Measurements from ENCODE around the gene CYP2A6.
"Not testable (repeated sequence)": the region's sequence is repeated elsewhere in the genome, so short reads cannot be mapped to it uniquely, and the experiment has no call there.

The CYP2A6 gene, protein sequence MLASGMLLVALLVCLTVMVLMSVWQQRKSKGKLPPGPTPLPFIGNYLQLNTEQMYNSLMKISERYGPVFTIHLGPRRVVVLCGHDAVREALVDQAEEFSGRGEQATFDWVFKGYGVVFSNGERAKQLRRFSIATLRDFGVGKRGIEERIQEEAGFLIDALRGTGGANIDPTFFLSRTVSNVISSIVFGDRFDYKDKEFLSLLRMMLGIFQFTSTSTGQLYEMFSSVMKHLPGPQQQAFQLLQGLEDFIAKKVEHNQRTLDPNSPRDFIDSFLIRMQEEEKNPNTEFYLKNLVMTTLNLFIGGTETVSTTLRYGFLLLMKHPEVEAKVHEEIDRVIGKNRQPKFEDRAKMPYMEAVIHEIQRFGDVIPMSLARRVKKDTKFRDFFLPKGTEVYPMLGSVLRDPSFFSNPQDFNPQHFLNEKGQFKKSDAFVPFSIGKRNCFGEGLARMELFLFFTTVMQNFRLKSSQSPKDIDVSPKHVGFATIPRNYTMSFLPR
- total RNA-seq = 0 reads per million in 2 donors

DNA sequence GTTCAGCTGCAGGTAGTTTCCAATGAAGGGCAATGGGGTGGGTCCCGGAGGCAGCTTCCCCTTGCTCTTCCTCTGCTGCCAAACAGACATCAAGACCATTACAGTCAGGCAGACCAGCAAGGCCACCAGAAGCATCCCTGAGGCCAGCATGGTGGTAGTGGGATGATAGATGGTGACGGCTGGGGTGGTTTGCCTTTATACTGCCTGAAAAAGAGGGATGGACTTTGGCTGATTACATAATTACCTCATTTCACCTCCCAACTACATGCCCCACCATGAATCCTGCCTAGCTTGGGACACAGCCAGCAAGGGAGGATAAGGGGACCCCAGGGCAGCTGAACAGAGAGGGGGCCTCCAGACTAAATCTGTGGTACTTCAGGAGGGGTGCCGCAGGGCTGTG, at the start of gene CYP2A6:
CYP2A6 (minus strand) TSS at position 171 of the 400 bp plus-strand sequence; CDS start at position 150, 21 bp downstream.
- DNase-seq = not testable (repeated sequence)

DNA sequence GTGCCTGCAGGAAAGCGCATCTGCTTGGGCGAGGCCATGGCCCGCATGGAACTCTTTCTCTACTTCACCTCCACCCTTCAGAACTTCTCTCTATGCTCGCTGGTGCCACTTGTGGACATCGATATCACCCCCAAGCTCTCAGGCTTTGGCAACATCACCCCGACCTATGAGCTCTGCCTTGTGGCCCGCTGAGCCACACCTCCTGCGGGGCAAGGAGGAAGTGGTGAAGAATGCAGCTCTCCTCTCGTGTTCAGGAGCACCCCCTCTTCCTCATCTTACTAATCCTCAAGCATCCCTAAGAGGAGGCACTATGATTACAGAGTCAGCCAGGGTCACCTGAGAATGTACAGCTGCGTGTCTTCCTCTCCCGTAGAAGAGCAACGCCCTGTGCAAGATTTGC, 49.7 kb upstream of the CYP2A6 start:
- peak in 1 of 5 experiments; percentile 59 for DNase-seq

DNA sequence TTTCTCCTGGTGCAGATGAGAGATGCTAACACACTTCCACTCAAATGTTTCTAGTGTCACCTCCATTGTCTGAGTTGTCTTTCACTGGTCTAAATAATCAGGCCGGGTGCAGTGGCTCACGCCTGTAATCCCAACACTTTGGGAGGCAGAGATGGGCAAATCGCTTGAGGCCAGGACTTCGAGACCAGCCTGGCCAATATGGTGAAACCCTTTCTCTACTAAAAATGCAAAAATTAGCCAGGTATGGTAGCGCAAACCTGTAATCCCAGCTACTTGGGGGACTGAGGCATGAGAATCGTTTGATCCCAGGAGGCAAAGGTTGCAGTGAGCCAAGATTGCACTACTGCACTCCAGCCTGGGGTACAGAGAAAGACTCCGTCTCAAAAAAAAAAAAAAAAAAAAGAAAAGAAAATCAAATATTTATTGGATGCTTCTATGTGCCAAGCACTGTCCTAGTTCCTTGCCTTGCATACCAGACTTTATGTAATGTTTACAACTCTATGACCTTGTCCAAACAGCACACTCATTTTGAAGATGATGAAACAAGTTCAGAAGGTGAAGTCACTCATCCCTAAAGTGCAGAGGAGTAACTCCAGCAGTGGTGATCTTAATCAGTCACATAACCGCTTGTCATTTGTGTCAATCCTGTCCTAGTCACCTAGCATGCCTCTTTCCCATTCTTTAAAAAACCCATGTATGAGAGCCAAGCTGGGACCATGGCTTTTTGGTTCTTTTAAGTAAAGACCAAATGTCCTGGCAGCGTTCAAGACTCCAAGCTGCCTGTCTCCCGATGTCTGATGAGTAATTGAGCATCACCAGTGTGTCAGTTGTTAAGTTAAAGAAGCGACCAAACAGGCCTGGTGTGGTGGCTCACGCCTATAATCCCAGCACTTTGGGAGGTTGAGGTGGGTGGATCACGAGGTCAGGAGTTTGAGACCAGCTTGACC, 46.9 kb upstream of the CYP2A6 start:
- not testable (repeated sequence) for DNase-seq

DNA sequence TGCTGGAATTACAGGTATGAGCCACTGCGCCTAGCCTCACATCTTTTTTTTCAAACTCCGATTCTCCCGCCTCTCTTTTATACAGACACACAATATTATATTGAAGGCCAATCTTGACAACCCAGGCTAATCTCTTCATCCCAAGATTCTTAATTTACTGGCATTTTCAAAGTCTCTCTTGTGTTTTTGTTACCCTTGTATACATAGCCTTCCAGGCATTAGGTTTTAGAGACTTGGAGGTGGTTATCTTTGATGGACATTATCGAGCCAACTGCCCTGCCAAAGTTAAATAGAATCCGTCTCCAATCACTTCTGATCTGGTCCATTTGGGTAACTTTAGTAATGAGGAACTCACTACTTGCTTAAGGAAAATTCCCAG, 46.2 kb upstream of the CYP2A6 start:
- no peak for DNase-seq

DNA sequence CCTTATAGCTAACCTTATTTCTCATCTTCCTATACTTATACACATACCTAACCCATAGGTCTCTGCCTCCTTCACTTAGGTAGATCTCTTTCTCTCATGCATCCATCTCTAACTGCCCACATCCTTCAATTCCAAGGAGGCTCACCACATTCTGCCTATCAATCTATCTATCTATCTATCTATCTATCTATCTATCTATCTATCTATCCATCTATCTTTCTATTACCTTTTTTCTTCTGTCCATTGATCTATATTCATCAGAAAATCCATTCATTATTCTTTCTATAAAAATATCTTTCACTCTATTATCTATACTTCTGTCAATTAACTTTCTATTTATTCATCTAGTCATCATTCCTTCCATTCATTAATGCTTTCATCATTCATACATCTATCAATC, 42.9 kb upstream of the CYP2A6 start:
- DNase-seq = no peak

DNA sequence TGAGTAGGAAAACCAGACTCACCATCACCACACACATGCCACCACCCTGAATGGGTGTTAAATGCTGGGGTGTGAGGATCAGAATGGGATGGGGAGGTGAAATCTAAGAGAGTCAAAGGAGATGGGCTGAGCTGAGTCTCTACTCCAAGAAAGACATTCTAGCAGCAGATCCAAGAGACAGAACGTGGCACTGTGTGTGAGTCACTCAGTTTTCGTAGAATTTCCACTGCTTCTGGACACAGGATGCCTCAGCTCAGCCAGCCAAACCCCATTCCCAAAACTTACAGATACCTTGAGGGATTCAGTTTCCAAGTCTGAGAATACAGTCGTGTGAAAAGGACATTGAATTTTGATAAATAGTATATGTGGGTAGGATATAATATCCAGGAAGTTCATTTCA, 39.1 kb upstream of the CYP2A6 start:
- DNase-seq = no peak

DNA sequence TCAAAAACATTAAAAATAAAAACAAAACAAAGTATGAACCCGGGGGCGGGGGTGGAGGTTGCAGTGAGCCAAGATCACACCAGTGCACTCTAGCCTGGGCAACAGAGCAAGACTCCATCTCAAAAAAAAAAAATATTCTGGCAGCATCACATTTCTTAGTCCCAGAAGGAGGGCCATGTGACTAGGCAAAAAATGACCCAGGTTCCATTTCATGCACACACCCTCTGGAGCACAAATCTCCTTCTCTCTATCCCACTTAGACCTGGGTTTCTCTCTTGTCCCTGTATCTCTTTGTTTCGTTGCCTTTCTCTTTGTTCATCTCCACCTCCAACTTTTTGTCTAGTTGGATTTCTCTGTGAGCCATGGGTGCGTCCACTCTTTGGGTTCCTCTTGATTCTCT, 37.9 kb upstream of the CYP2A6 start:
- no peak for DNase-seq

DNA sequence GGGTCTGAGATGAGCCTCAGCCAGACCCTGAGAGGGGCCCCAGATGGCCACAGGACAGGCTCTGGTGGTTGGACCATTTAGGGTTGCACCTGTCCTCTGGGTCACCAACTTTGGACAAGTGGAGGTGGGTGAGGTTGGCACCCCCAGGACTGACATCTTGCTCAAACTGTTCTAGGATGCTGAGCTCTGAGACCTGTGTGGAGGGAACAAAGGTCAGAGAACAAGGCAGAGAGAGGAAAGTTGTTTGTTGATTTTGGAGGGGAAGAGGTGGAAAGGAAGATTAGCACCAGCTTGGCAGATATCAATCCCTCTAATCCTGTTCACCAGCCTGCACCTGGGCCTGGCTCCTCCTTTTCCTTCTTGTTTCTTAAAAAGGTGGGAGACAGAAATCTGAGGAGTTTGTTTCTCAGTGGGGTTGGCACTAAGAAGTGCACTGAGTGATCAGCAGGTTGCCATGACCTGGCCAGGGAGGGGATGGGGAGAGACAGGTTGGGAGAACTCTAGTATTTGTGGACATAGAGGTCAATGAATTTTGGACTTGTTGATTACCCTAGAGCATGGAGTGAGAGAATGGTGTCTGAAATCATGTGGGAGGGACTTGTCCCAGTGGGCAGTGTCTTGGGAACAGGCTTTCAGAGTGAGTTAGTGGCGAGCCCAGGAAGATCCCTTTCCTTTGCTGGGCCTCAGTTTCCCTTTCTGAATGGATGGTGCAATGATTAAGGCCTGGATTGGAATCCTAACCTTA, 34.1 kb upstream of the CYP2A6 start:
- not testable (repeated sequence) for DNase-seq

DNA sequence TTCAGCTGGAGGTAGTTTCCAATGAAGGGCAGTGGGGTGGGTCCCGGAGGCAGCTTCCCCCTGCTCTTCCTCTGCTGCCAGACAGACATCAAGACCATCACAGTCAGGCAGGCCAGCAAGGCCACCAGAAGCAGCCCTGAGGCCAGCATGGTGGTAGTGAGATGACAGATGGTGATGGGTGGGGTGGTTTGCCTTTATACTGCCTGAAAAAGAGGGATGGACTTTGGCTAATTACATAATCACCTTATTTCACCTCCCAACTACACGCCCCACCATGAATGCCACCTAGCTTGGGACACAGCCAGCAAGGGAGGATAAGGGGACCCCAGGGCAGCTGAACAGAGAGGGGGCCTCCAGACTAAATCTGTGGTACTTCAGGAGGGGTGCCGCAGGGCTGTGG, 31.8 kb upstream of the CYP2A6 start, which contains the start of gene CYP2A7:
CYP2A7 (minus strand) TSS at position 170 of the 400 bp plus-strand sequence; CDS start at position 149, 21 bp downstream.
- not testable (repeated sequence) for DNase-seq

DNA sequence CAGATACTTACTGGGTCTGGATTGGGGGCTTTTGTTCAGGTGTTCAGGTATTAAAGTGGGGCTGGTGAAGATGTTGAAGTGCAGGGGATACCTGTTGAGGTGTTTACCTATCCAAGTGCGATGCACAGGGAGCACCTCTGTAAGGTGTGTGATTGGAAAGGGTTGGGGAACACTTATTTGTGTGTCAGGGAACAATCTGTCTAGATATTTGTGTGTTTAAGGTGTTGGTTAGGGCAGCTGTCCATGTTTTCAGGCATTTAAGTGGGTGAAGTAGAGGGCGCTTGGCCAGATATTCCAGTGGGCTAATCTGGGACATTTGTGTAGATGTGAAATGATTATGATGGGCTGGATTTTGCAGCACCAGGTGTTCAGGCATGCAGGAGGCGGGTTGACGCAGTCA, 29.1 kb upstream of the CYP2A6 start:
- DNase-seq = not testable (repeated sequence)

DNA sequence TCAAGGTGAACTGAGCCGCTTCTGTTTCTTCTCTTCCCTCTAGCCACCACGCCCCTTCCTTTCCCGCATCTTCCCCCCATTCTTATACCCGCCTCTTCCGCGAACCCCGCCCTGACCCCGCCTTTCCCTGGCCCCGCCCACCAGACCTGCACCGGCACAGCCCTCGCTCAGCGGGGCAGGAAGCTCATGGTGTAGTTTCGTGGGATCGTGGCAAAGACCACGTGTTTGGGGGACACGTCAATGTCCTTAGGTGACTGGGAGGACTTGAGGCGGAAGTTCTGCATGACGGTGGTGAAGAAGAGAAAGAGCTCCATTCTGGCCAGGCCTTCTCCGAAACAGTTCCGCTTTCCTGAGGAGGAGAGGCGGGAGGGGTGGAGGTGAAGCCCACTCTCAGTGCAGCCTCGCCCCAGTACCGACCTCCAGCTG, 25.3 kb upstream of the CYP2A6 start:
- peak; percentile 65 to 86 (median 84) for DNase-seq

DNA sequence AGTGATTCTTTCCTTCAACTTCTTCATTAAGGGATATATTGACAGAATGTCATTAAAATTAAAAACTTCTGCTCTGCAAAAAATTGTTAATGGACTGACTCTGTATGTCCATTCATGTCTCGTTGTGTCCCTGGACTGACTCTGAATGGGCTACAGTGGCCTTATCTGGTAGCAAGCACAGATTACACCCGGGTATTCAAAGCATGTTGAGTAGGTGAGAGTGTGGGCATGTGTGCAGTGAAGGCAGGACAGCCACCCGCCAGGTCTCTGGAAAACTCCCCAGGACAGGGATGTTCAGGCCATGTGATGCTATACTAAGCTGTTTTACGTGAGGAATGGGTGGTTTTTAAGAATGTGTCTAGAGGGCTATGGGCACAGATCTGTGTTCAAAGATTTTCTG, 24.6 kb upstream of the CYP2A6 start:
- DNase-seq = not testable (repeated sequence)

DNA sequence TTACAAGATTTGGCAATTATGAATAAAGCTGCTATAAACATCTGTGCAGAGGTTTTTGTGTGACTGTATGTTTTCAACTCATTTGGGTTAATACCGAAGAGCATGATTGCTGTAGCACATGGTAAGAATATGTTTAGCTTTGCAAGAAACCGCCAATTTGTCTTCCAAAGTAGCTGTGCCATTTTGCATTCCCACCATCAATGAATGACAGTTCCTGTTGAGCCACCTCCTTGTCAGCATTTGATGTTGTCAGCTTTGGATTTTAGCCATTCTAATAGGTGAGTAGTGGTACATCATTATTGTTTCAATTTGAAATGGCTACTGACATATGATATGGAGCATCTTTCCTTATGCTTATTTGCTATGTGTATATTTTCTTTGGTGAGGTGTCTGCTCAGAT, 23.6 kb upstream of the CYP2A6 start:
- not testable (repeated sequence) for DNase-seq

DNA sequence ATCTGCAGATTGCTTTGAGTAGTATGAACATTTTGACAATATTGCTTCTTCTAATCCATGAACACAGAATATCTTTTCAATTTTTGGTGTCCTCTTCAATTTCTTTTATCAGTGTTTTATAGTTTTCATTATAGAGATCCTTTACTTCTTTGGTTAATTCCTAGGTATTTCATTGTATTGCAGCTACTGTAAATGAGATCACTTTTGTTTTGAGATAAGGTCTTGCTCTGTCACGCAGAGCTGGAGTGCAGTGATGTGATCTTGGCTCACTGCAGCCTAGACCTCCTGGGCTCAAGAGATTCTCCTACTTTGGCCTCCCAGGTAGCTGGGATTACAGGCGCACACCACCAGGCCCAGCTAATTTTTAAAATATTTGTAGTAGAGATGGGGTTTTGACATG, 22.0 kb upstream of the CYP2A6 start:
- no peak for DNase-seq

DNA sequence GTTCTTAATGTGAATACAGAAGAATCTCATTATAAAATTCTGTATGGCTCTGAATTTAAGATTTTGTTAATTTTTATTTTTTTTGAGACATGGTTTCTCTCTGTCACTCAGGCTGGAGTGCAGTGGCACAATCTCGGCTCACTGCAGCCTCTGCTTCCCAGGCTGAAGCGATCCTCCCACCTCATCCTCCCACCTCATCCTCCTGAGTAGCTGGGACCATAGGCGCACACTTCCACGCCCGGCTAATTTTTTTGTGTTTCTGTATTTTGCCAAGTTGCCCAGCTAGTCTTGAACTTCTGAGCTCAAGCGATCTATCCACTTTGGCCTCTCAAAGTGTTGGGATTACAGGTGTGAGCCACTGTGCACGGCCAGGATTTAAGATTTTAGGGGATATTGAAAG, 17.5 kb upstream of the CYP2A6 start:
- no peak for DNase-seq

DNA sequence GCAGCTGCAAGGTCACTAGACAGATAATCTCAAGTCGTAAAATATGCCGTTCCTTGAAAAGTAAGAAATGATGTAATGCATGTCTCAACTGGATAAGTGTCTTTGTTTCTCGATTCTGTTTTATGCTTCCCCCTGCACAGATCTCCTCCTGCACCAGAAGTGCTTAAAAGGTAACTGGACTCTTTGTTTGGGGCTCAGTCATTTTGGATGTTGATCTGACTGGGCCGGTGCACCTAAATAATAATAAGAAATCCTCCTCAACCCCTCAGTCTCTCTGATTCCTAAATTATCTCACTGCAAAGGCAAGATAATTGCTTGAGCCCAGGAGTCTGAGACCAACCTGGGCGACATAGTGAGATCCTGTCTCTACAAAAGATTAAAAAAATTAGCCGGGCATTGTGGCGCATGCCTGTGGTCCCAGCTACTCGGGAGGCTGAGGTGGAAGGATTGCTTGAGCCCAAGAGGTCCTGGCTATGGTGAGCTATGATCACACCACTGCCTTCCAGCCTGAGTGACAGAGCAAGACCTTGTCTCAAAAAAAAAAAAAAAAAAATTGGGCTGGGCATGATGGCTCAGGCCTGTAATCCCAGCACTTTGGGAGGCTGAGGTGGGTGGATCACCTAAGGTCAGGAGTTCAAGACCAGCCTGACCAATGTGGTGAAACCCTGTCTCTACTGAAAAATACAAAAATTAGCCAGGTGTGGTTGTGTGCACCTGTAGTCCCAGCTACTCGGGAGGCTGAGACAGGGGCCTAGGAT, 14.7 kb upstream of the CYP2A6 start:
- not testable (repeated sequence) for DNase-seq

DNA sequence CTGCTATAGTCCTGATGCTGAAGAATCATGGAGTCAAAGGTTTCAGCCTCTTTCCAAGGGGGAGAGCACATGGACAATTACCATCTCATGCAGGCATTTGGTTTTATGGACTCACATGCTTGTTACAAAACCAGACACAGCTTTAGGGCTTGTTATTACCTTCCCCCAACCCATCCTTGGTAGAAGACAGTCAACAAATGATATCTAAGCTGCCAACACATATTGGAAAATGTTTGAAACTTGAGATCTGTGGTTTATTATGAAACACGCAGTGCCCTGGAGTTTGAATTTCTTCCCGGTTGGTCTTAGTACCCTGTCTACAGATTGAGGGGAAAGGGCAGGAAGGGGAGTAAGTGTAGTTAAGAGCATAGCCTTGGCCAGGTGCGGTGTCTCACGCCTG, 12.5 kb upstream of the CYP2A6 start:
- DNase-seq = no peak

DNA sequence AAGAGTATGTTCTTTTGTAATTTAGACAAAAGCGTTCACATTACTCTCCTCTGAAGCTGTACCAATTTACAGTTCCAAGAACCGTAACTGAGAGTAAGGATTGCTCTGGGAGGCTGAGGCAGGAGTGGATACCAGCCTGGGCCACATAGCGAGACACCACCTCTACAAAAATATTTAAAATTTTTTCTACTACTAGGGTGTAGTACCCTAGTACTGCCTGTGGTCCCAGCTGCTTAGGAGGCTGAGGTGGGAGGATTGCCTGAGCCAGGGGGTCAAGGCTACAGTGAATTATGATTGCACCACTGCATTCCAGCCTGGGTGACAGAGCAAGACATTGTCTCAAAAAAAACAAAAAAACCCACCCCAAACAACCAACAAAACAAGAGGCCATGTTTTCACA, 12.1 kb upstream of the CYP2A6 start:
- no peak for DNase-seq

DNA sequence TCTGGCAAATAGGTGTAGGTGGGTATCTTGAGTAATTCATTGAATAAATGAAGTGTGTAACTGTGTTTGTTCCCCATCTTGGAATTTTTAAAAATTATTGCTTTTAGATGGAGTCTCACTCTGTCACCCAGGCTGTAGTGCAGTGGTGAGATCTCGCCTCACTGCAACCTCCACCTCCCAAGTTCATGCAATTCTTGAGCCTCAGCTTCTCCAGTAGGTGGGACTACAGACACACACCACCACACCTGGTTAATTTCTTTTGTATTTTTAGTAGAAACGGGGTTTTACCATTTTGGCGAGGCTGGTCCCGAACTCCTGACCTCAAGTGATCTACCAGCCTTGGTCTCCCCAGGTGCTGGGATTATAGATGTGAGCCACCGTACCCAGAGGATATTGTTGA, 7.9 kb upstream of the CYP2A6 start:
- DNase-seq = no peak

DNA sequence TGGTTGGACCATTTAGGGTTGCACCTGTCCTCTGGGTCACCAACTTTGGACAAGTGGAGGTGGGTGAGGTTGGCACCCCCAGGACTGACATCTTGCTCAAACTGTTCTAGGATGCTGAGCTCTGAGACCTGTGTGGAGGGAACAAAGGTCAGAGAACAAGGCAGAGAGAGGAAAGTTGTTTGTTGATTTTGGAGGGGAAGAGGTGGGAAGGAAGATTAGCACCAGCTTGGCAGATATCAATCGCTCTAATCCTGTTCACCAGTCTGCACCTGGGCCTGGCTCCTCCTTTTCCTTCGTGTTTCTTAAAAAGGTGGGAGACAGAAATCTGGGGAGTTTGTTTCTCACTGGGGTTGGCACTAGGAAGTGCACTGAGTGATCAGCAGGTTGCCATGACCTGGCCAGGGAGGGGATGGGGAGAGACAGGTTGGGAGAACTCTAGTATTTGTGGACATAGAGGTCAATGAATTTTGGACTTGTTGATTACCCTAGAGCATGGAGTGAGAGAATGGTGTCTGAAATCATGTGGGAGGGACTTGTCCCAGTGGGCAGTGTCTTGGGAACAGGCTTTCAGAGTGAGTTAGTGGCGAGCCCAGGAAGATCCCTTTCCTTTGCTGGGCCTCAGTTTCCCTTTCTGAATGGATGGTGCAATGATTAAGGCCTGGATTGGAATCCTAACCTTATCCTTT, 2.4 kb upstream of the CYP2A6 start:
- not testable (repeated sequence) for DNase-seq

DNA sequence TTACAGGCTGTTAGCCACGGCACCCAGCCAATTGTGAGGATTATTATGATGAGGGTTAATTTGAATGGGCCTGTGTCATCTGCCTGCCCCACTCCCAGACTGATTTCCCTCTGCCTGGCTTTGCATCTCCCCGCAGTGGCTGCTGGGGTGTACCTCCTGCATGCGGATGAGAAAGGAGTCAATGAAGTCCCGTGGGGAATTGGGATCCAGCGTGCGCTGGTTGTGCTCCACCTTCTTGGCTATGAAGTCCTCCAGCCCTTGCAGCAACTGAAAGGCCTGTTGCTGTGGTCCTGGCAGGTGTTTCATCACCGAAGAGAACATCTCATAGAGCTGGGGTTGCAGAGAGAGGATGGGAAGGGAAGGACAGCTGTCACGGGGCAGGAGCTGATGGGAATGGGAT, 3.5 kb downstream of the CYP2A6 start:
- not testable (repeated sequence) for DNase-seq

All from T-helper 2 cell (primary cell).